Astrocyte (in vitro differentiated cells and primary cell): Measurements from ENCODE around the gene NCAM1.

Source experiments
- EZH2 ChIP-seq: IDR thresholded peaks from 2 replicates; pipeline ENCODE4 v1.6.1; 2012; ENCODE audit warnings: mild to moderate bottlenecking, low read length, inconsistent platforms; ENCODE audit not compliant: insufficient read depth
- TF ChIP-seq, protein P1 (sequence below): IDR thresholded peaks from 2 replicates; pipeline ENCODE4 v1.5.1; 2011; ENCODE audit warnings: low read depth, mild to moderate bottlenecking, inconsistent platforms, low read length, moderate library complexity; ENCODE audit not compliant: insufficient read depth

DNA sequence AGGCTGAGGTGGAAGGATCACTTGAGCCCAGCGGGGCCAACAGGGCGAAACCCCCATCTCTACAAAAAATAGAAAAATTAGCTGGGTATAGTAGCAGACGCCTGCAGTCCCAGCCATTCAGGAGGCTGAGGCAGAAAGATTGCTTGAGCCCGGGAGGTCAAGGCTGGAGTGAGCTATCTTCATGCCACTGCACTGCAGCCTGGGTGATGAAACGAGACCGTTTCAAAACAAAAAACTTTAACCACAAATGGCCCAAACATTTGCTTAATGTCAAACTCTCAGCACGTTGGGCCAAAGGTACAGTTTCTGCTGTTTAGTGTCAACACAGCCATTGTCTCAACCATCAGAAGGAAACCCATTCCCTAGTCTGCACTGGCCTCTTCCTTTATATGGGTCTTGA, 284.0 kb downstream of the NCAM1 start:
- TF ChIP-seq, protein P1, sequence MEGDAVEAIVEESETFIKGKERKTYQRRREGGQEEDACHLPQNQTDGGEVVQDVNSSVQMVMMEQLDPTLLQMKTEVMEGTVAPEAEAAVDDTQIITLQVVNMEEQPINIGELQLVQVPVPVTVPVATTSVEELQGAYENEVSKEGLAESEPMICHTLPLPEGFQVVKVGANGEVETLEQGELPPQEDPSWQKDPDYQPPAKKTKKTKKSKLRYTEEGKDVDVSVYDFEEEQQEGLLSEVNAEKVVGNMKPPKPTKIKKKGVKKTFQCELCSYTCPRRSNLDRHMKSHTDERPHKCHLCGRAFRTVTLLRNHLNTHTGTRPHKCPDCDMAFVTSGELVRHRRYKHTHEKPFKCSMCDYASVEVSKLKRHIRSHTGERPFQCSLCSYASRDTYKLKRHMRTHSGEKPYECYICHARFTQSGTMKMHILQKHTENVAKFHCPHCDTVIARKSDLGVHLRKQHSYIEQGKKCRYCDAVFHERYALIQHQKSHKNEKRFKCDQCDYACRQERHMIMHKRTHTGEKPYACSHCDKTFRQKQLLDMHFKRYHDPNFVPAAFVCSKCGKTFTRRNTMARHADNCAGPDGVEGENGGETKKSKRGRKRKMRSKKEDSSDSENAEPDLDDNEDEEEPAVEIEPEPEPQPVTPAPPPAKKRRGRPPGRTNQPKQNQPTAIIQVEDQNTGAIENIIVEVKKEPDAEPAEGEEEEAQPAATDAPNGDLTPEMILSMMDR: no peak
- TF ChIP-seq EZH2: no peak
